H1 (cell line): ENCODE measurements around the gene TLE2.

Experiments
- CHD2 ChIP-seq: IDR thresholded peaks from 2 replicates; pipeline ENCODE4 v1.6.1; 2012; ENCODE audit warnings: low read length, improper control_type of control experiment
- CTCF ChIP-seq, 3 experiments: IDR thresholded peaks; 1 replicate in 2 of 3; 2 replicates in 1 of 3; pipeline versions ENCODE4 v1.5.1 to v1.6.1; 2011; ENCODE audit warnings: low read length in 3 of 3, mild to moderate bottlenecking in 3 of 3, inconsistent platforms in 2 of 3, low read depth in 1 of 3, moderate library complexity in 1 of 3; ENCODE audit not compliant: insufficient read depth in 1 of 3; ENCODE audit errors: control extremely low read depth in 1 of 3
- GABPA ChIP-seq: IDR thresholded peaks from 2 replicates; pipeline ENCODE4 v1.6.1; 2011; ENCODE audit warnings: mild to moderate bottlenecking, low read length, moderate library complexity, borderline replicate concordance; ENCODE audit not compliant: insufficient read depth
- RAD21 ChIP-seq, 2 experiments: IDR thresholded peaks in 1 of 2; conservative IDR thresholded peaks in 1 of 2; 2 replicates each; pipeline ENCODE4 v1.6.1; 2011; ENCODE audit warnings: low read depth in 2 of 2, low read length in 2 of 2, improper control_type of control experiment in 1 of 2, inconsistent platforms in 1 of 2, mild to moderate bottlenecking in 1 of 2, moderate library complexity in 1 of 2
- YY1 ChIP-seq: IDR thresholded peaks from 2 replicates; pipeline ENCODE4 v1.6.1; 2011; ENCODE audit warnings: low read depth, mild to moderate bottlenecking, low read length

- no peak for TF ChIP-seq YY1
- no peak for TF ChIP-seq RAD21 (IDR thresholded peaks at IDR 0.05 in 1 of 2, conservative IDR thresholded peaks at IDR 0.05 in 1 of 2; ENCODE audit: low read depth in 2 of 2, low read length in 2 of 2)
- 0 out of 2 replicates have a peak, but pooled peaks have one; percentile 7 for TF ChIP-seq GABPA
- no peak for TF ChIP-seq CHD2
- TF ChIP-seq CTCF (IDR thresholded peaks at IDR 0.05; ENCODE audit: control extremely low read depth in 1 of 3, insufficient read depth in 1 of 3, low read depth in 1 of 3, low read length in 3 of 3), result no peak
Measured at GRCh38 chr19:3055741-3056416, 26.8 kb upstream of the TLE2 start.
